Hippocampal formation (tissue), 2 donors: ENCODE measurements around the gene SAPCD2.
A peak's percentile ranks its signal among the peaks of the same experiment; 100 is the strongest.

ENCODE experiments used
- DNase-seq, 2 donors: peaks; one replicate each; lab custom pipeline; 2025; lab: John Stamatoyannopoulos, UW

SAPCD2 gene

GRCh38 chr9:137031904-137032640, 38.3 kb downstream of the SAPCD2 start, which contains the start of gene FUT7:
TSS of gene FUT7 (minus strand) at chr9:137032088. CDS start at chr9:137031991, 97 bp downstream.
- DNase-seq = no peak

DNA sequence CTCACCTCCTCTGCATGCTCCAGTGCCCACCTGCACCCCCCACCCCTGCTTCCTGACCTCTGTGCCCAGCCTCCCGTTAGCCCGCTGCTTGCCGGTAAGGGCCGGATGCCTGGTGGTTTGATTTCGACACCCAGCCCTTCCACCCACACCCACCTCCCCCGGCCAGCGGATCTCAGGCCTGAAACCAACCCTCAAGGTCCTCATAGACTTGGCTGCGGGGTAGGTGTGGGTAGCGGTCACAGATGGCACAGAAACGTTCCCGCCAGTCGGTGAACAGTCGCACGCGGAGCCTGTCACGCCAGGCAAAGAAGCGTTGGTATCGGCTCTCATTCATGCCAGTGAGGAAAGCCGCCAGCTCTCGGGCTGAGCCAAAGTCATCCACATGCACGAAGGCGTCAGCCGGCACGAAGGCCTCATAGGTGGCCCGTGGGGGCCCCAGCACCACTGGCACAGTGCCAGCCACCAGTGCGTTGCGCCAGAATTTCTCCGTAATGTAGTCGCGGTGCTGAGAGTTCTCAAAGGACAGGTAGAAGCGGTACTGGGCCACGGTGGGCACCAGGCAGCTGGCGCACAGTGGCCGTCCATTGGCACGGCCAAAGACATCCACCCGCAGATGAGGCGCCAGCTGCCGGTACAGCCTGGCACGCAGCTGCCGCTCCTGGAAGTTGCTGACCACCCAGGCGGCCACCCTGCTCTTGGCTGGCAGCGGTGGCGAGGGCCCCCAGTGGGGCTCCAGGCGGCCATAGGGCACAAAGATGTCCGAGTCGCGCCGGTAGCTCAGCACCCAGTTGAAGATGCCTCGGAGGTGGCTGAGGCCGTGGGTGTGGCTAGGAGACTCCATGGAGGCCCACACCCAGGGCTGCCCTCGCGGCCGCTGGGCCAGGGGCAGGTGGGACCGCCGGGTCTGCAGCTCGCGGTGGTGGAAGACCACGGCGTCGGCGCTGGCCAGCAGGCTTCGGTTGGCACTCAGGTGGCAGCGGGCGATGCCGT, 39.5 kb downstream of the SAPCD2 start:
- DNase-seq = no peak

DNA sequence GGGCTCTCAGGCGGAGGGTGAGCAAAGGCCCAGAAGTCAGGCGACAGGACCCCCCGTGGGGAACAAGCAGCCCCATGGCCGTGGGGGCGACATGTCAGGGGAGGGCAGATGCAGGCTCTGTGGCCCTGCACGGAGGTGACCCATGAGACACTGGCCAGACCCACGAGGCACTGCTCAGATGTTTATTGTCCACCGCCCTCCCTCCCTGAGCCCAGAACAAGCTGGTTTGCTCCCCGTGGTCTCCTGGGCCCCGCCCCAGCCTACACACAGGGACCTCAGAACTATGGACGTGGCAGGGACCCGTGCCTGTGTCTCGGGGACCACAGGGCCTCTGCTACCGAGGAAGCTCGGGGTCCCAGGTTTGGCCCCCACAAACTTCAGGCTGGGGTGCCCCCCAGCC, 40.4 kb downstream of the SAPCD2 start:
- no peak for DNase-seq

DNA sequence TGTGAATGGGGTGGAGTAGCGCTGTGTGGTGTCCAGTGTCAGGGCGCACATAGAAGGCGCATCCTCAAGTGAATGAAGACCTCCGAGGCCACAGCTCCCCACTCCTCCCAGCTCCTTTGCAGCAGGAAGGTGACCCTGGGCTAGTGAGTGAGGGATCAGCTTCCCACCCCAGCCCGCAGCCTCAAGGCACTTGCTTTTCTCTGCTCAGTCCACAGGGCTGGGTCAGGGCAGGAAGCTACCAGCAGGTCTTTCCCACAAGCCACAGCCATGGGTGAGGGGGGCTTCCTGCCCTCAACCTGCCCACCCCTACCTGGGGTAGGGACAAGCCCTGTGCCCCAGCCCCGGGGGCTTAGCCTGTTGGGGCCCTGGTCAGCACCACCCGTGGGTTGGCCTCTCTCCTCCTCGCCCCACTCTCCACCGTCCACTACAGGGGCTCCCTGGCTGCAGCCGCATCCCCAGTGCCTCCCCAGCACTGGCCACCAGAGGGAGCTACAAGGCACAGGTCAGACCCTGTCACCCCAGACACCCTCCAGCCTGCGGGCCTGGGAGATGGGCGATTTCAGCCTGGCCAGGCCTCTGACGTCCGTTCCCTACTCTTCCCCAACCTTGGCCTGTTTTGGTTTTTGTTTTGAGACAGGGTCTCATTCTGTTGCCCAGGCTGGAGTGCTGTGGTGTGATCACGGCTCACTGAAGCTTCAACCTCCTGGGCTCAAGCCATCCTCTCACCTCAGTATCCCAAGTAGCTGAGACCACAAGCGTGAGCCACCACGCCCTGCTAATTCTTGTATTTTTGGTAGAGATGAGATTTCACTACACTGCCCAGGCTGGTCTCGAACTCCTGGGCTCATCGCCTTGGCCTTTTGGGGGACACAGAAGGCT, 41.1 kb downstream of the SAPCD2 start:
- peak; percentile 31 to 70 for DNase-seq

GRCh38 chr9:137028263-137029057, 41.9 kb downstream of the SAPCD2 start:
- DNase-seq = peak; percentile 49 to 60

DNA sequence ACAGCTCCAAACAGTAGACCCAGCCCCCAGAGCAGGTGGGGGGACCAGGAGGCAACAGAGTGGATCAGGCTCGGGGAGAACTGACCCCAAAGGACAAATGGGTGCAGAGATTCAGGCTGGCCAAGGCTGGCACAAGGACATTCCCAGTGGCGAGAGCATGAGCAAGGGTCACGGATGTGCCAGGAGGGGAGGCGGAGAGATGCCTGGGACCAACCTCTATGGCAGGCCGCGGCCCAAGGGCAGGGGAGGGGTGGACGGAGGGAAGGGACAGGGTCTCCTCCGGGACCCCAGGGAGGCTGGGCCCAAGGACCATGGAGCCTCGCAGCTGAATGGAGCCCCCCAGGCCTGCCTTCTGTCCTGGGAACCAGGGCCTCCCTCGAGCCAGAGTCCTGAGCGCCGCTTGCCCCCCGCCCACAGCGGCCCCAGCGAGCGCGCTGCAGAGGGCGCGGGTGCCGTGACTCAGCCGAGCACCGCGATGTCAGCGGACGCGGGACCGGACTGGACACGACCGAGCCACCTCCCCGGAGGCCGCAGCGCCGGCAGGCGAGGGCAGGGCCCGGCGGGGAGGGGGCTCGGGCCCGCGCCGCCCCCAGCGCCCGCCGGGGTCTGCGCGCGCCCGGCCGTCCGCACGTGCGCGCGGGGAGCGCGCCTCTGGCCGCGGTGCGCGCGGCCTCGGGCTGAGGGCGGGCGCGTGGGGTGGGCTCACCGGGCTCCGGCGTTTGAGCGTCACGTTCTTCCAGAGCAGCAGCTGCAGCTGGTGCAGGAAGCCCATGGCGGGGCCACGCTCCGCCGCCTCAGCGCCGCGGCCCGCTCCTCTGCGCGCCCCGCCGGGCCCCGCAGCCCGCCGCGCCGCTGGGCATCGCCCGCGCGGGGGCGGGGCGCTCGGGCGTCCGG, 42.7 kb downstream of the SAPCD2 start, which contains the start of gene ABCA2:
TSS of gene ABCA2 (minus strand) at position 869 of the 894 bp plus-strand sequence. CDS start at position 772, 97 bp downstream.
- DNase-seq = peak in 1 of 2 donors; percentile 48

DNA sequence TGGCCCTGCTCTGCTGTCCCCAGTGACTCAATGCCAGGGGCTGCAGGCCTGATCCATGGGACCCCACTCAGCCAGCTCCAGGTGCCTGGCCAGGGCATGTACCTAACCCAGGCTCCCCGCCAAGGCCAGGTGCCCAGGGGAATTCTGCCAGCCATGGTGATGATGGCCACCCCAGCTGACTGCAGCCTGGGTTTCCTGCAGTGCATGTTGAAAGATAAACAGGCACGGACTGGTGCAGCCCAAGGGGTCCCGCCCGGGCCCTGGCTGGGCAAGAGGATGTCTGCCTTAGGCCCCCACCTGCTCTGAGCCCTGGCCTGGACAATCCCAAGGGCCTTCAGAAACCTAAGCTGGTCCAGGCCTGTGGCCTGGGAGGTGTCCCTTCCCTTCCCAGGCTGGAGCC, 43.5 kb downstream of the SAPCD2 start:
- DNase-seq = no peak

DNA sequence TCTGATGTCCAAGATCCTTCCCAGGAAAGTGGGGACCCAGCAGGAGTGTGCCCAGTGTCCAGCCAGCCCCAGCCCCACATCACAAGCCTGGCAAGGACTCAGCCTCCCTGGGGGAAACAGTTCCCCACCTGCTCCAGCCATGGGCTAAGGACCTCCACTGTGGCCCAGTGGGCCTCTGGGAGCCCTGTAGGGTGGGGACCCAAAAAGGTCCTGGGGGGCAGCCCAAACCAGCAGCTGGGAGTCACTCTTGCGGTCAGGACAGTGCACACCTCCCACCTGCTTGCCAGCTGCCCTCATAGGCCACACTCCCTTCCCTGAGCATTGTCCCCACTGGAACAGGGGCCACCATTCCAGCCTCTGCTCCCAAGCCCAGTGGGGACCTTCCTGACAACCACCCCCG, 44.0 kb downstream of the SAPCD2 start:
- no peak for DNase-seq

- DNase-seq = peak; percentile 98 to 99
Measured at GRCh38 chr9:137025517-137025966, 44.8 kb downstream of the SAPCD2 start.

- DNase-seq = peak; percentile 51 to 67
Measured at GRCh38 chr9:137023583-137023991, 46.8 kb downstream of the SAPCD2 start.

- DNase-seq = no peak
Measured at GRCh38 chr9:137023157-137023556, 47.2 kb downstream of the SAPCD2 start.

DNA sequence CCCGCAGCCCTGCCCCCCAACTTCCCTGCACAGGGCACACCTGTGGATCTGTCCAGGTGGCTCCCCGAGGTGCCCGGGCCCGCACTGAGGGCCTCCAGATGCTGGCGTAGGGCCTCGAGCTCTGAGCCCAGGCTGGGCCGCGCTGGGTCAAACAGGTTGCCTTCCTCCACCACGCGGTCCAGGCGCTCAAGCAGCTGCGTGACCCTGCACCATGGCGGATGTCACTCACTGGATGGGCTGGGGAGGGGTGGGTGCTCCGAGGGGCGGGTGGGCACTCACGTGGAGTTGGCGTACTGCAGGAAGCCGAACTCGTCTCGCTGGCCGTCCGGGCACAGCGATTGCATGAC, 47.7 kb downstream of the SAPCD2 start:
- no peak for DNase-seq

DNA sequence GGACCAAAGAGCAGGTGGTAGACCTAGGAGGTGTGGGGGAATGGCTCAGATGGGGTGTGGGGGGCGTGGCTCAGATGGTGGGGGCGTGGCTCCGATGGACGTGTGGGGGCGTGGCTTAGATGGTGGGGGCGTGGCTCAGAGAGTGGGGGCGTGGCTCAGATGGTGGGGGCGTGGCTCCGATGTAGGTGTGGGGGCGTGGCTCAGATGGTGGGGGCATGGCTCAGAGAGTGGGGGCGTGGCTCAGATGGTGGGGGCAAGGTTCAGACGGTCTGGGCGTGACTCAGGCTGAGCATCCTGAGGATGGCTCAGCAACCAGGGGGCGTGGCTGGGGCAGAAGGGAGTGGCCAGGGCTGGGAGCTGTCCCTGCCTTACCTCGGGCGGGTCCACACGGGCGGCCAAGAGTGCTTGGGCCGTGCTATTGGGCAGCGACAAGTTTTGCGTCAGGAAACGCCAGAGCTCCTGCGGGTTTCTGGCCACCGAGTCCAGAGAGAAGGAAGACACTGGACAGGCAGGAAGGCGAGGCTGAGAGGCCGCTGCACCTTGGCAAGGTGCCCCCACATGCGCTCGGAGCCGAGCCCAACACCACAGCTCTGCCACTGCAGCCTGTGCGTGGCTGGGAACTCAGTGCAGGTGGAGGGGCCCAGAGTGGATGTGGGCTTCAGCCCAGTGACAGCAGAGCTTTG, 48.2 kb downstream of the SAPCD2 start:
- peak; percentile 71 to 92 for DNase-seq

DNA sequence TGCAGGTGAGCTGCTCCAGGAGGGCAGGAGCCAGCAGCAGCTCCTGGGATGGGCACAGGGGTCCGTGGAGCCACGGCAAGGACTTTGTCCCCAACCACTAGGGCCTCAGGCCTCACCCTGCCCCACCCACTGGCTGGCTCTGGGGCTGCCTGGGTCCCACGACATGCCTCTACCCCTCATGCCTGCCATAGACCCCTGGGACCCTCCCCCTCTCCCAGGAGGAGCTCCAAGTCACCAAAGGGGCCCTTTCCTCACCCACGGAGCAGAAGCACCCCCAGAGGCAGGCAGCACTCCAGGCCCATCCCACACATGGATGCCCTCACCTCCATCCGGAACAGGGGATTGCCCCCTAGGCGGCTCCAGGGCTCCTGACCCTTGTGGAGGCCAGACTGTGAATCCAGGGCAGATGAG, 48.8 kb downstream of the SAPCD2 start:
- no peak for DNase-seq

DNA sequence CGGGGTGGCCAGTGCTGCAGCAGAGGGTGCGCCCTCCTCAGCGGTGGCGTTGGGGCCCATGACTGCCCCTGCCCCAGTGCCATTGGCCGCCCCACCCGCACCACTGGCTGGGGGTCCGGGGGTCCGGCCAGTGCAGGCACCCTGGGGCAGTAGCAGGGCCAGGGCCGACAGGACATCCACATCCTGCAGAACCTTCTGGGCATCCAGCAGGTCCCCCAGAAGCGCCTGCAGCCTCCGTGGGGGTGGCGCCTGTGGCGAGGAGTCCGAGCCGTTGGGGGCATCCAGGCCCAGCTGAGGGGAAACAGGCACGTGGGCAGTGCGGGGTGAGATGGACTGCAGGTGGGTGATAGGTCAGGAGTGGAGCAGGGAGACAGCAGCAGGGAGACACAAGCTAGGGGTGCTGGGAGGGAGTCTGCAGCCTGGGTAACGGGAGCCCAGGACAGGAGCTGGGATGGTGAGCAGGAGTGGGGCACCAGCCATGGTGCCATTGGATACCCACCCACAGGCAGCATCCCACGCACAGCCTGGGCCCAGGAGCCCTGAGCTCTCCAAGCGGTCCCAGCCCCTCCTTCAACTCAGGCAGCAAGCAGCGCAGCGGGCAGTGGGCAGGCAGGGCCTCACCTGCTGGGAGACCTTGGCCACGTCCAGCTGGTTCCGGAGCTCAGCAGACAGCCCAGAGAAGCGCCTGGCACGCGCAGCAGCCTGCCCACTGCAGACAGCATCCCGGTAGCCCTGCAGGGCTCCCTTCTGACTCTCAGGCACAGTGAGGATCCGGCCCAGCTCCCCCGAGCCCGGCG, 49.4 kb downstream of the SAPCD2 start:
- DNase-seq = no peak

DNA sequence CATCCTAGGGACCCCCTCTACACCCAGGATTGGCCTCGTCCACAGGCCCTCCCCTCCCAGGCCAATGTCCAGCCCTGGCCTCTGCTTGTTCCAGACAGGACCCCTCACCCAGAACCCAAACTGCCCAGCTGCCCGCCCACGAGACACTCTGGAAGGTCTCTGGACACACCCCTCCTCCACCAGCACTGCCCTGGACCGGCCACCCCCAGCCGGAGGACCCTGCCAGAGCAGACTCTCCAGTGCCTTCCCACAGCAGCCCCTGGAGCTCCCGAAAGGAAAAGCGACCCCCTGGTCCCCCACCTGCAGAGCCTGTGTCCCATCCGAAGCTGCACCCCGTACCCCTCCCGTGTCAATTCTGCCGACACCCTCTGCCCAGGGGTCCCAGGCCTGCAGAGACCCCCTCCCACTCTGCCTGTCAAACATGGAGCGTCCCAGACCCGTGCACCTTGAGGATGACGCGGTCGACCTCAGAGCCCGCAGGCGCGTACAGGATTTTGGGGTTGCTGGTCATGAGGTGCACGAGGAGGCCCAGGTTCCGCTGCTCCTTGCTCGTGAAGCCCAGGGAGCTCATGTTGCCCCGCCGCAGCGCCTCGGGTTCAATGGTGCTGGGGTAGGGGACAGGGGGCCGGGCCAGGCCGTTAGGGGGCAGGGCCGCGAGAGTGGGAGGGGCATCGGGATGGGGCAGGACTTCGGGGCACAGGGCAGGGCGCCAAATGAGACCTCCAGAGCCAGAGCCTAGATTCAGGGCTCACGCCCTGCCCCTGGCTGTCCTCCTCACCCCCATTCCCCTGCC, 50.3 kb downstream of the SAPCD2 start:
- no peak for DNase-seq

DNA sequence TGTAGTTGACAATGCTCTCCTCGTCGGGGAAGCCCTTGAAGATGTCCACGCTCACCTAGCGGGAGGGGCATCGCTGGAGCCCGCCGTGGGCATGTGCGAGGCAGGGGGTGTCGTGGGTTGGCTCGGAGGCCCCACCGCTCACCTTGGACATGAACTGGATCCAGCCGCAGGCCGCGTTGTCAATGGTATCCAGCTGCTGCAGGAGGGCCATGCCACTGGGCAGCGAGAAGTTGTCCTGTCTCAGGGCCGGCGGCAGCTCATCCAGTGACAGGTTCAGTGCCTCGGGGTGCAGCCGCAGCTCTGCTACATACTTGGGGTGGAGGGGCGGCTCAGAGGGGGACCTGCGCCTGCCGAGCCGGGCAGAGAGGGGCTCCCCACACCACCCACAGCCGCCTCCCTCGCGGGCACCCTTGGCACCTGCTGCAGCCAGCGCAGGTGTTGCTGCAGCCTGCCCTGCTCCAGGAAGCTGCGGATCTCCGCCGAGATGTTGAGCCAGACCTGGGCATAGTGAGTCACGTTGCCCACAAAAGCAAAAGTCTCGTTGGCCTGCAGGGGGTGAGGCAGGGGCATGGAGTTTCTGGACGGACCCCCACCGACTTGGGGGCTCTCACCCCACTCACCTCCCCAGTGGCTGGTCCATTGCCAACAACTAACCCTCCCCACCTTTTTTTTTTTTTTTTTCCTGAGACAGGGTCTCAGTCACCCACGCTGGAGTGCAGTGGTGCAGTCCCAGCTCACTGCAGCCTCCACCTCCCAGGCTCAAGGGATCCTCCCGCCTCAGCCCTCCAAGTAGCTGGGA, 51.4 kb downstream of the SAPCD2 start:
- DNase-seq = no peak
